Endothelial cell of umbilical vein (primary cell): ENCODE data around the gene ZNF618. TPM values are rescaled to one million over a fixed set of nuclear protein-coding genes. Genes with fewer than 3 reads are reported as not detected.

Experiments used
- BruUV-seq: library from RNA; stranded (reverse); fragments of 400-500 nt; replicated peaks from 2 replicates; lab custom pipeline; 2021; lab: Mats Ljungman, UMichigan
- CTCF ChIA-PET: fragments of 300-600, 350-600 bp; sonication (Branson Sonifier 250); formaldehyde crosslinking; loops from one replicate; lab custom pipeline; 2021; ENCODE audit warnings: antibody characterized with exemption, inconsistent platforms; lab: Charles Lee
- POLR2A ChIA-PET: fragments of 300-600, 350-600 bp; sonication (Branson Sonifier 250); formaldehyde crosslinking; loops from one replicate; lab custom pipeline; 2021; ENCODE audit warnings: antibody characterized with exemption, inconsistent platforms; lab: Charles Lee
- DNase-seq: peaks from one replicate; pipeline ENCODE4 v3.0.0-alpha.2; 2011; ENCODE audit warnings: low read depth, low spot score
- FAIRE-seq: peaks from 2 replicates; lab custom pipeline; 2011; peaks lifted over from hg19 to GRCh38; lab: Jason Lieb, UNC
- H2AFZ ChIP-seq: 2 replicates; pipeline ENCODE4 v1.6.0; 2012; ENCODE audit warnings: low read depth, low read length, control low read depth, inconsistent platforms
- H3K27ac ChIP-seq: 2 replicates; pipeline ENCODE4 v1.5.1; 2011; ENCODE audit warnings: low read depth, mild to moderate bottlenecking, control low read depth, low read length, moderate library complexity; ENCODE audit not compliant: insufficient read depth
- H3K27me3 ChIP-seq, 2 experiments: 2 replicates each; pipeline versions ENCODE4 v1.6.0 to v1.6.1; 2011; ENCODE audit warnings: low read length in 2 of 2, mixed read lengths in 1 of 2; ENCODE audit not compliant: control insufficient read depth in 2 of 2, insufficient read depth in 2 of 2
- H3K36me3 ChIP-seq, 2 experiments: 2 replicates in 1 of 2; 3 replicates in 1 of 2; pipeline ENCODE4 v1.5.1; 2011; ENCODE audit warnings: low read length in 2 of 2, mild to moderate bottlenecking in 1 of 2, moderate library complexity in 1 of 2; ENCODE audit not compliant: control insufficient read depth in 2 of 2, insufficient read depth in 2 of 2; ENCODE audit errors: extremely low read depth in 1 of 2
- H3K4me1 ChIP-seq: 3 replicates; pipeline ENCODE4 v1.5.1; 2011; ENCODE audit warnings: mild to moderate bottlenecking, low read length; ENCODE audit not compliant: control insufficient read depth, insufficient read depth; ENCODE audit errors: extremely low read depth
- H3K4me2 ChIP-seq: 2 replicates; pipeline ENCODE4 v1.6.1; 2011; ENCODE audit warnings: low read length, control low read depth, mixed read lengths; ENCODE audit not compliant: insufficient read depth
- H3K4me3 ChIP-seq, 3 experiments: fragments of 200-600 bp in 1 of 3; sonication (generic), shearing (Covaris generic) in 1 of 3; replicated peaks in 1 of 3; 2 replicates each; pipeline ENCODE4 v1.5.1; 2011 to 2016; ENCODE audit warnings: control low read depth in 3 of 3, low read length in 3 of 3, mild to moderate bottlenecking in 2 of 3, inconsistent platforms in 1 of 3, low read depth in 1 of 3, moderate library complexity in 1 of 3; ENCODE audit not compliant: insufficient read depth in 1 of 3
- H3K79me2 ChIP-seq: 2 replicates; pipeline ENCODE4 v1.6.0; 2012; ENCODE audit warnings: low read length, inconsistent platforms; ENCODE audit not compliant: control insufficient read depth, insufficient read depth
- H3K9ac ChIP-seq: replicated peaks from 2 replicates; pipeline ENCODE3; 2011; ENCODE audit warnings: low read length, control low read depth; ENCODE audit not compliant: insufficient read depth; ENCODE audit errors: extremely low read depth
- H3K9me1 ChIP-seq: replicated peaks from 3 replicates; pipeline ENCODE4 v1.6.0; 2011; ENCODE audit warnings: mild to moderate bottlenecking, low read length; ENCODE audit not compliant: control insufficient read depth, insufficient read depth; ENCODE audit errors: extremely low read depth
- H3K9me3 ChIP-seq: replicated peaks from 2 replicates; pipeline ENCODE4 v1.5.1; 2012; ENCODE audit warnings: low read length, inconsistent platforms; ENCODE audit not compliant: control insufficient read depth, insufficient read depth
- H4K20me1 ChIP-seq: replicated peaks from 2 replicates; pipeline ENCODE3; 2011; ENCODE audit warnings: mild to moderate bottlenecking, low read length; ENCODE audit not compliant: control insufficient read depth, insufficient read depth; ENCODE audit errors: extremely low read depth
- EZH2 ChIP-seq: IDR thresholded peaks from 2 replicates; pipeline ENCODE4 v1.6.1; 2012; ENCODE audit warnings: borderline replicate concordance, low read depth, mild to moderate bottlenecking, moderate library complexity, low read length, inconsistent platforms; ENCODE audit not compliant: severe bottlenecking
- FOS ChIP-seq: IDR thresholded peaks from 2 replicates; pipeline ENCODE4 v1.6.1; 2011; ENCODE audit warnings: mild to moderate bottlenecking, low read length, moderate library complexity, borderline replicate concordance; ENCODE audit not compliant: insufficient read depth
- GATA2 ChIP-seq: IDR thresholded peaks from 2 replicates; pipeline ENCODE4 v1.7.0; 2011; ENCODE audit warnings: low read depth, mild to moderate bottlenecking, moderate library complexity, mixed read lengths, low read length; ENCODE audit not compliant: insufficient read length, insufficient read depth
- JUN ChIP-seq: IDR thresholded peaks from 2 replicates; pipeline ENCODE4 v1.6.1; 2011; ENCODE audit warnings: borderline replicate concordance, low read depth; ENCODE audit not compliant: insufficient read length, insufficient read depth
- MYC ChIP-seq: IDR thresholded peaks from one replicate; pipeline ENCODE4 v1.6.1; 2011; ENCODE audit warnings: mild to moderate bottlenecking, low read depth, low read length
- POLR2A ChIP-seq: IDR thresholded peaks from 2 replicates; pipeline ENCODE4 v1.6.1; 2012; ENCODE audit warnings: low read depth, mild to moderate bottlenecking, control low read depth, low read length
- POLR2AphosphoS5 ChIP-seq: IDR thresholded peaks from 2 replicates; pipeline ENCODE4 v1.6.1; 2012; ENCODE audit warnings: low read depth, mild to moderate bottlenecking, control low read depth, low read length, moderate library complexity; ENCODE audit not compliant: insufficient read depth
- dilution Hi-C: fragments of 300-500 bp; cut with MboI; formaldehyde crosslinking; loops from one replicate; pipeline ENCODE4 v1.15.0; 2019; ENCODE audit warnings: low sequenced_read_pairs; ENCODE audit not compliant: extremely low pct_ligation_motif_present
- intact Hi-C: fragments of 100-400 bp; cut with micrococcal nuclease; formaldehyde crosslinking; loops from one replicate; pipeline ENCODE4 v1.10.0; 2022
- polyA plus RNA-seq, 4 experiments: library from polyadenylated mRNA; depleted of rRNA in 3 of 4; stranded (reverse) in 3 of 4; unstranded in 1 of 4; fragments of >200 nt; gene quantifications; 2 replicates each; pipeline versions ENCODE4 v1.2.1 to v1.2.3, GENCODE V29; 2011 to 2012; ENCODE audit warnings: missing spikeins in 1 of 4
- total RNA-seq: library from RNA; stranded (reverse); gene quantifications from 2 replicates; pipeline ENCODE4 v1.2.3, GENCODE V29; 2021
- TF ChIP-seq, protein P1 (sequence below), 2 donors: IDR thresholded peaks; 1 replicate in 1 of 2; 2 replicates in 1 of 2; pipeline ENCODE4 v1.5.1; 2011; ENCODE audit warnings: low read length in 2 of 2, mild to moderate bottlenecking in 2 of 2, moderate library complexity in 2 of 2, control low read depth in 1 of 2, inconsistent platforms in 1 of 2, low read depth in 1 of 2; ENCODE audit not compliant: insufficient read depth in 1 of 2; ENCODE audit errors: extremely low read depth in 1 of 2
- TF ChIP-seq, protein P2 (sequence below): IDR thresholded peaks from 2 replicates; pipeline ENCODE4 v1.6.1; 2011; ENCODE audit not compliant: insufficient read depth, insufficient read length

ZNF618 gene
- total and polyA plus RNA-seq, 2 donors (not counting 3 experiments of a cell fraction or from before 2014, with no cell fraction given): 22.6 to 80.3 TPM

DNA sequence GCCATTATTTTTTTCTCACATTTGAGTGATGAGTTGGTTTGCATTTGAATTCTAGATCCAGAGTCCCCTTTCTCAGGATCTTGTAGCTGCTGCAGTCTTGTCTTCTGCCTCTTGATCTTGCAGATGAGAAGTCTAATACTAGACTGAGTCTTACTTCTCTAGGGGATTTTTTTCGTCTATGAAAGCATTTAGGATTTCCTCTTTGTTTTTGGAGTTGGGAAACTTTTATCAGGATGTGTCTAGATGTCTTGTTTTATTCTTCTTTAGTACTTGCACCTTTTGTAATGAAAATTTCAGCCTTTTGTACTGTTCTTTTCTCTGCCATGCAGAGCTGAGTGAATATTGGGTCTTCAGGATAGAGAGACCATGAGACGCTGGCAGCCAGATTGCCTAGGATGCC, 65.4 kb downstream of the ZNF618 start:
- no peak overlapping the region for H2AFZ ChIP-seq
- H3K4me1 ChIP-seq: peaks cover 9% of the 10 kb centered on the region
- no peaks in the 10 kb centered on the region for H4K20me1 ChIP-seq
- CTCF ChIA-PET: interaction anchor here (2.2 kb wide), 1 partner anchor 21 kb away, joined by 8 read pairs; no protein-coding TSS in a partner anchor
- H3K36me3 ChIP-seq: peaks cover 0 to 2% of the 10 kb centered on the region in 2 experiments
- no peak overlapping the region for H3K9ac ChIP-seq
- FAIRE-seq (no peak), DNase-seq (no peak)
- no peak overlapping the region for H3K4me3 ChIP-seq
- dilution Hi-C loops (no loop called here), intact Hi-C loops (no loop called here)
- H3K79me2 ChIP-seq: peaks cover 53% of the 10 kb centered on the region
- no peak overlapping the region for H3K27ac ChIP-seq
- no peaks in the 10 kb centered on the region for H3K27me3 ChIP-seq
- no TSS peak for BruUV-seq
- TF ChIP-seq EZH2 (no peak), POLR2A (no peak), JUN (no peak), FOS (no peak), GATA2 (no peak), MYC (no peak), POLR2AphosphoS5 (no peak)
- TF ChIP-seq, protein P1, sequence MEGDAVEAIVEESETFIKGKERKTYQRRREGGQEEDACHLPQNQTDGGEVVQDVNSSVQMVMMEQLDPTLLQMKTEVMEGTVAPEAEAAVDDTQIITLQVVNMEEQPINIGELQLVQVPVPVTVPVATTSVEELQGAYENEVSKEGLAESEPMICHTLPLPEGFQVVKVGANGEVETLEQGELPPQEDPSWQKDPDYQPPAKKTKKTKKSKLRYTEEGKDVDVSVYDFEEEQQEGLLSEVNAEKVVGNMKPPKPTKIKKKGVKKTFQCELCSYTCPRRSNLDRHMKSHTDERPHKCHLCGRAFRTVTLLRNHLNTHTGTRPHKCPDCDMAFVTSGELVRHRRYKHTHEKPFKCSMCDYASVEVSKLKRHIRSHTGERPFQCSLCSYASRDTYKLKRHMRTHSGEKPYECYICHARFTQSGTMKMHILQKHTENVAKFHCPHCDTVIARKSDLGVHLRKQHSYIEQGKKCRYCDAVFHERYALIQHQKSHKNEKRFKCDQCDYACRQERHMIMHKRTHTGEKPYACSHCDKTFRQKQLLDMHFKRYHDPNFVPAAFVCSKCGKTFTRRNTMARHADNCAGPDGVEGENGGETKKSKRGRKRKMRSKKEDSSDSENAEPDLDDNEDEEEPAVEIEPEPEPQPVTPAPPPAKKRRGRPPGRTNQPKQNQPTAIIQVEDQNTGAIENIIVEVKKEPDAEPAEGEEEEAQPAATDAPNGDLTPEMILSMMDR (IDR thresholded peaks at IDR 0.05; ENCODE audit: extremely low read depth in 1 of 2, insufficient read depth in 1 of 2, low read depth in 1 of 2, low read length in 2 of 2): no peak
- TF ChIP-seq, protein P2, sequence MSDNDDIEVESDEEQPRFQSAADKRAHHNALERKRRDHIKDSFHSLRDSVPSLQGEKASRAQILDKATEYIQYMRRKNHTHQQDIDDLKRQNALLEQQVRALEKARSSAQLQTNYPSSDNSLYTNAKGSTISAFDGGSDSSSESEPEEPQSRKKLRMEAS: no peak
- POLR2A ChIA-PET: no interaction called here
- H3K9me3 ChIP-seq: no peaks in the 10 kb centered on the region
- H3K4me2 ChIP-seq: no peak overlapping the region
- no peaks in the 10 kb centered on the region for H3K9me1 ChIP-seq
